ENCODE measurements around the gene EEF1AKMT4. TPM values are rescaled to one million over a fixed set of nuclear protein-coding genes. Genes with fewer than 3 reads are reported as not detected.

EEF1AKMT4 gene
- total and polyA plus RNA-seq, 9 donors = 1.0 to 2.1 (median 1.6) TPM

- no peaks in the 10 kb centered on the region for H3K9me3 ChIP-seq (replicated peaks; ENCODE audit: control insufficient read depth, low read depth, low read length)
- peaks cover 3% of the 10 kb centered on the region for H3K4me1 ChIP-seq (ENCODE audit: control insufficient read depth, insufficient read depth, low read length)
- WGBS (ENCODE audit: insufficient coverage) = 42% methylated on average over 3 of the region's 4 CpGs
- H3K27me3 ChIP-seq (ENCODE audit: control insufficient read depth, insufficient read depth, low read length) = peaks cover 38% of the 10 kb centered on the region
- no peaks in the 10 kb centered on the region for H3K36me3 ChIP-seq (ENCODE audit: control insufficient read depth, insufficient read depth, low read length)
- no peak overlapping the region for H3K4me3 ChIP-seq (ENCODE audit: low read length)
- DNase-seq = no peak
- H3K27ac ChIP-seq (ENCODE audit: low read length) = no peak overlapping the region
Measured at GRCh38 chr3:184235381-184236032, 14.0 kb upstream of the EEF1AKMT4 start.

GRCh38 chr3:184236033-184236410 is 13.4 kb upstream of the EEF1AKMT4 start:
- 61% methylated on average over 11 of the region's 14 CpGs for WGBS (ENCODE audit: insufficient coverage)
- DNase-seq = no peak
- Histone ChIP-seq H3K27me3 (ENCODE audit: control insufficient read depth, insufficient read depth, low read length) (peaks cover 34% of the 10 kb centered on the region), H3K36me3 (ENCODE audit: control insufficient read depth, insufficient read depth, low read length) (no peaks in the 10 kb centered on the region), H3K4me3 (ENCODE audit: low read length) (no peak overlapping the region), H3K4me1 (ENCODE audit: control insufficient read depth, insufficient read depth, low read length) (peaks cover under 1% of the 10 kb centered on the region), H3K27ac (ENCODE audit: low read length) (no peak overlapping the region), H3K9me3 (replicated peaks; ENCODE audit: control insufficient read depth, low read depth, low read length) (no peaks in the 10 kb centered on the region)

GRCh38 chr3:184236636-184237035 is 12.8 kb upstream of the EEF1AKMT4 start:
- Histone ChIP-seq H3K36me3 (ENCODE audit: control insufficient read depth, insufficient read depth, low read length) (no peaks in the 10 kb centered on the region), H3K4me1 (ENCODE audit: control insufficient read depth, insufficient read depth, low read length) (no peaks in the 10 kb centered on the region), H3K9me3 (replicated peaks; ENCODE audit: control insufficient read depth, low read depth, low read length) (no peaks in the 10 kb centered on the region), H3K27ac (ENCODE audit: low read length) (no peak overlapping the region), H3K27me3 (ENCODE audit: control insufficient read depth, insufficient read depth, low read length) (peaks cover 29% of the 10 kb centered on the region), H3K4me3 (ENCODE audit: low read length) (no peak overlapping the region)
- 62% methylated on average over 2 of the region's 3 CpGs for WGBS (ENCODE audit: insufficient coverage)
- no peak for DNase-seq

GRCh38 chr3:184237211-184237610 is 12.3 kb upstream of the EEF1AKMT4 start:
- 61% methylated on average over 3 of the region's 7 CpGs for WGBS (ENCODE audit: insufficient coverage)
- peaks cover 24% of the 10 kb centered on the region for H3K27me3 ChIP-seq (ENCODE audit: control insufficient read depth, insufficient read depth, low read length)
- H3K9me3 ChIP-seq (replicated peaks; ENCODE audit: control insufficient read depth, low read depth, low read length) = no peaks in the 10 kb centered on the region
- no peaks in the 10 kb centered on the region for H3K4me1 ChIP-seq (ENCODE audit: control insufficient read depth, insufficient read depth, low read length)
- peaks cover 3% of the 10 kb centered on the region for H3K36me3 ChIP-seq (ENCODE audit: control insufficient read depth, insufficient read depth, low read length)
- H3K27ac ChIP-seq (ENCODE audit: low read length) = no peak overlapping the region
- no peak for DNase-seq
- no peak overlapping the region for H3K4me3 ChIP-seq (ENCODE audit: low read length)

GRCh38 chr3:184237807-184238206 is 11.7 kb upstream of the EEF1AKMT4 start:
- H3K4me3 ChIP-seq (ENCODE audit: low read length) = no peak overlapping the region
- no peaks in the 10 kb centered on the region for H3K9me3 ChIP-seq (replicated peaks; ENCODE audit: control insufficient read depth, low read depth, low read length)
- peaks cover 9% of the 10 kb centered on the region for H3K36me3 ChIP-seq (ENCODE audit: control insufficient read depth, insufficient read depth, low read length)
- no peak overlapping the region for H3K27ac ChIP-seq (ENCODE audit: low read length)
- H3K4me1 ChIP-seq (ENCODE audit: control insufficient read depth, insufficient read depth, low read length) = no peaks in the 10 kb centered on the region
- H3K27me3 ChIP-seq (ENCODE audit: control insufficient read depth, insufficient read depth, low read length) = peaks cover 18% of the 10 kb centered on the region
- no peak for DNase-seq
- no CpG with 5 or more reads among the region's 1 CpG for WGBS (ENCODE audit: insufficient coverage)

GRCh38 chr3:184238246-184238818 is 11.1 kb upstream of the EEF1AKMT4 start:
- H3K9me3 ChIP-seq (replicated peaks; ENCODE audit: control insufficient read depth, low read depth, low read length) = no peaks in the 10 kb centered on the region
- no peak overlapping the region for H3K4me3 ChIP-seq (ENCODE audit: low read length)
- H3K36me3 ChIP-seq (ENCODE audit: control insufficient read depth, insufficient read depth, low read length) = peaks cover 14% of the 10 kb centered on the region
- no peak overlapping the region for H3K27ac ChIP-seq (ENCODE audit: low read length)
- no peak for DNase-seq
- 71% methylated on average over 13 of the region's 13 CpGs for WGBS (ENCODE audit: insufficient coverage)
- H3K27me3 ChIP-seq (ENCODE audit: control insufficient read depth, insufficient read depth, low read length) = peaks cover 12% of the 10 kb centered on the region
- no peaks in the 10 kb centered on the region for H3K4me1 ChIP-seq (ENCODE audit: control insufficient read depth, insufficient read depth, low read length)

- peaks cover 23% of the 10 kb centered on the region for H3K36me3 ChIP-seq (ENCODE audit: control insufficient read depth, insufficient read depth, low read length)
- H3K4me1 ChIP-seq (ENCODE audit: control insufficient read depth, insufficient read depth, low read length) = no peaks in the 10 kb centered on the region
- WGBS (ENCODE audit: insufficient coverage) = 88% methylated on average over 7 of the region's 8 CpGs
- no peak overlapping the region for H3K27ac ChIP-seq (ENCODE audit: low read length)
- no peak for DNase-seq
- H3K27me3 ChIP-seq (ENCODE audit: control insufficient read depth, insufficient read depth, low read length) = peaks cover 6% of the 10 kb centered on the region
- no peak overlapping the region for H3K4me3 ChIP-seq (ENCODE audit: low read length)
- H3K9me3 ChIP-seq (replicated peaks; ENCODE audit: control insufficient read depth, low read depth, low read length) = no peaks in the 10 kb centered on the region
Measured at GRCh38 chr3:184239221-184239620, 10.3 kb upstream of the EEF1AKMT4 start.

GRCh38 chr3:184239708-184240107 is 9.8 kb upstream of the EEF1AKMT4 start:
- no peak overlapping the region for H3K27ac ChIP-seq (ENCODE audit: low read length)
- no peak overlapping the region for H3K4me3 ChIP-seq (ENCODE audit: low read length)
- no peaks in the 10 kb centered on the region for H3K4me1 ChIP-seq (ENCODE audit: control insufficient read depth, insufficient read depth, low read length)
- peaks cover 28% of the 10 kb centered on the region for H3K36me3 ChIP-seq (ENCODE audit: control insufficient read depth, insufficient read depth, low read length)
- no peaks in the 10 kb centered on the region for H3K9me3 ChIP-seq (replicated peaks; ENCODE audit: control insufficient read depth, low read depth, low read length)
- no peak for DNase-seq
- peaks cover 2% of the 10 kb centered on the region for H3K27me3 ChIP-seq (ENCODE audit: control insufficient read depth, insufficient read depth, low read length)
- WGBS (ENCODE audit: insufficient coverage) = 68% methylated on average over 4 of the region's 7 CpGs

- H3K27ac ChIP-seq (ENCODE audit: low read length) = no peak overlapping the region
- H3K36me3 ChIP-seq (ENCODE audit: control insufficient read depth, insufficient read depth, low read length) = peaks cover 36% of the 10 kb centered on the region
- H3K27me3 ChIP-seq (ENCODE audit: control insufficient read depth, insufficient read depth, low read length) = peaks cover 2% of the 10 kb centered on the region
- peak; percentile 64 for DNase-seq
- no peaks in the 10 kb centered on the region for H3K4me1 ChIP-seq (ENCODE audit: control insufficient read depth, insufficient read depth, low read length)
- 68% methylated on average over 4 of the region's 4 CpGs for whole genome bisulfite sequencing (ENCODE audit: insufficient coverage)
- H3K9me3 ChIP-seq (replicated peaks; ENCODE audit: control insufficient read depth, low read depth, low read length) = no peaks in the 10 kb centered on the region
- H3K4me3 ChIP-seq (ENCODE audit: low read length) = no peak overlapping the region
Measured at GRCh38 chr3:184240384-184241140, 8.9 kb upstream of the EEF1AKMT4 start.

- peaks cover 36% of the 10 kb centered on the region for H3K36me3 ChIP-seq (ENCODE audit: control insufficient read depth, insufficient read depth, low read length)
- no peak overlapping the region for H3K4me3 ChIP-seq (ENCODE audit: low read length)
- peaks cover 2% of the 10 kb centered on the region for H3K27me3 ChIP-seq (ENCODE audit: control insufficient read depth, insufficient read depth, low read length)
- WGBS (ENCODE audit: insufficient coverage) = 31% methylated on average over 12 of the region's 17 CpGs
- no peak overlapping the region for H3K27ac ChIP-seq (ENCODE audit: low read length)
- DNase-seq = no peak
- H3K9me3 ChIP-seq (replicated peaks; ENCODE audit: control insufficient read depth, low read depth, low read length) = no peaks in the 10 kb centered on the region
- no peaks in the 10 kb centered on the region for H3K4me1 ChIP-seq (ENCODE audit: control insufficient read depth, insufficient read depth, low read length)
Measured at GRCh38 chr3:184241141-184241446, 8.4 kb upstream of the EEF1AKMT4 start.

All from muscle of leg (tissue), 11 donors.